HG03159 (cell line): Measurements from ENCODE around the gene JAK2.
A peak's percentile ranks its signal among the peaks of the same experiment; 100 is the strongest.
"Not testable (repeated sequence)": the region's sequence is repeated elsewhere in the genome, so short reads cannot be mapped to it uniquely, and the experiment has no call there.

Experiments used
- ATAC-seq: cut with Tn5 transposase; IDR thresholded peaks from one replicate; pipeline ENCODE4 v1.9.1; 2021; ENCODE audit warnings: mild to moderate bottlenecking, moderate library complexity; ENCODE audit not compliant: unreplicated experiment

JAK2 gene

GRCh38 chr9:4984621-4985385 lies at the start of gene JAK2:
Gene JAK2, plus strand, starts transcription at chr9:4985272. Its CDS starts 36,716 bp downstream, at chr9:5021988.
- peak; percentile 62 for ATAC-seq

GRCh38 chr9:4936277-4936676 lies 48.8 kb upstream of the JAK2 start:
- no peak for ATAC-seq

DNA sequence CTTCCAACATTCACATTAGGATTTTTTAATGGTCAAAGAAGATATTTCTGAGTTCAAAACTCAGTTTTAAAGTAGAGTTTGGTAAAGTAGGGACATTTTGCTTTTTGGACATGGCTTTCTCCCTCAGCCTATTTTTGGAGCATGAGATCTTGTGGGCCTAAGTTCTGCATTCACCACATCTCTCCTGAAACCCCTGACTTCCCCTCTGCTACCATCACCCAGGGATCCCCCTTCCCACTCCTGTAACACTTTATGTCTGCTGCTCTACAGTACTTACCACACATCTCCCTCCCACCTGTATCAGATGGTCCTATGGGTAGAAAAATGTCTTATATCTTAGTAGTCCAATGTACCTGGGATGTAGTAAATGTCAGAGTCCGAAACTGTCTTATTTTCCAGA lies 48.2 kb upstream of the JAK2 start:
- peak; percentile 41 for ATAC-seq

GRCh38 chr9:4937446-4937845 lies 47.6 kb upstream of the JAK2 start:
- no peak for ATAC-seq

DNA sequence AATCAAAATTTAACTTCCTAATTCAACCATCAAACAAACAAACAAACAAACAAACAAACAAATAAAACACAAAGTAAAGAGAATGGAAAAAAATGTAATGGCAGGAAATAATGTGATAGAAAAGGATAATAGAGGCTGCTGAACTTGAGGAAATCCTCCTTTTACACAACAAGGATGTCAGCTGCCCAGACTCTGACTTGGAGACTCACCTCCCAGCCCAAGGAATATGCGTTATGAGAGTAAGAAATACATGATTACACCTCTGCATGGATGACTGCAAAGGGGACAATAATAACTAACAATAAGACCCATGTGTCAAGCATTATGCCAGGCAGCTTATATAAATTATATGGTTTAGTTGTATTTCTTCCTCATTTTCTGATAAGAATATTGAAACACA lies 46.6 kb upstream of the JAK2 start:
- no peak for ATAC-seq

DNA sequence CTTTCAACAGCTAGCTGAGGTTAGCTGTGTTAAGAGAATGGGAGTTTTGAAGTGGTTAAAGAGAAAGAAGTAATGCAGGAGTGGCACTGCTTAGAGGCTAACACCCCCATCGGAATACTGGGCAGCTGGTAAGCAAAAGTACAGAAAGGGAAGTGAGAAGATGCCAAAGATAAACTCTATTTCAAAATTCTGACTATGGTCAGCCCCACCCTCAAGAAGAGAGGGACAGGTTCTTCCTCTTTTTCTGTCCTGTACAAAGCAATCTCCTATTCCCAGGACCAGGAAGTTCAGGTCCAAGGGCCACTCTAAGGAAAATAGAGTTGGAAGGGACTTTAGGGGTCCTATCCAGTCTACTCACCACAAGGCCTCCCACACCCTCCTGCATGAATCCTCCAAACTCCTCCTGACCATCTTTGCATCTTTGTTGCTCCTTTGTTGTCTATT lies 45.9 kb upstream of the JAK2 start:
- ATAC-seq, result peak; percentile 80

GRCh38 chr9:4942042-4942691 lies 42.9 kb upstream of the JAK2 start:
- ATAC-seq, result not testable (repeated sequence)

DNA sequence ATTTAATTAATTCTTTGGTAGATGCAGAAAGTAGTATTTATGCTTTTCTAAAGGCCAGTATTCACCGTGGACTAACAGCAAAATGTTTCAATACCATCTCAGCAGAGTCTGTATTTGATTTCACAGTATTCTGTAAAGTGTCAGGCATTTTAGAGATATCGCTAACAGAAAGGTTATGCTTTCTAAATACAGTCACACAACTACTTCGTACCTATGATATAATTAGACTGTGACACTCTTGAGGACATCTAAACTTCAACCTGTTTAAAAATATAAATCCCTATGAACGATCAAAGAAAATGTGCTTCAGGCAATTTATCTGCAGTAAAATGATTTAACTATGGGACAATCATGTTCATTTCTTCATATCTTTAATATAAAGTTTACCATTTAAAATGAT lies 41.7 kb upstream of the JAK2 start:
- no peak for ATAC-seq

DNA sequence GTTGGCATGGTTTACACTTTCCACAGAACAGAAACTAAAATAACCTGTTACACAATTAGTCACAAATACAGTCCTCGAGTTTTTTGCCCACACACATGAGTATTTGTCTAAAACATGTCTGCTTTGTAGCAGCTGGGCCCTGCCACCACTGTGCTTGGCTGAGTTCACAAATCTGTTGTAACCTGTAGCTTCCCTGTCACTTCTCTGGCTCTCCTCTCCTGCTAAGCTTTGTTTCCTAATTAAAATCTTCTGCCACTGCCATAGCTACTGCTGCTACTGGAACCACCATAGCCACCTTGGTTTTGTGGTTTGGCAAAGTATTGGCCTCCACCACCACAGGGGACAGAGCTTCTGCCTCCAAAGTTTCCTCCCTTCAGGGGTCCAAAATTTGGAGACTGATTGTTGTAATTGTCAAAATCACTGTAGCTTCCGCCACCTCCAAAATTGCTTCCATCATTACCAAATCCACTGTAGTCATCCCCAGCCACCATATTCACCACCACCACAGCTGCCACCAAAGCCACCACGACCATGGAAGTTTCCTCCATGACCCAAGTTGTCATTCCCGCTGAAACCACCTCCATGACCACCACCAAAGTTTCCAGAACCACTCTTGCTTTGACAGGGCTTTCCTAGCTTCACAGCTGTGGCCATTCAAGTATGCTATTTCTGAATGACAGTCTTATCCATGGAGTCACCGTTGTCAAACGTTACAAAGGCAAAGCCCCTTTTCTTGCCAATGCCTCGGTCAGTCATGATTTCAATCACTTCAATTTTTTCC lies 40.5 kb upstream of the JAK2 start:
- ATAC-seq, result not testable (repeated sequence)

GRCh38 chr9:4946937-4947336 lies 38.1 kb upstream of the JAK2 start:
- ATAC-seq, result no peak

GRCh38 chr9:4955836-4956235 lies 29.2 kb upstream of the JAK2 start:
- no peak for ATAC-seq

DNA sequence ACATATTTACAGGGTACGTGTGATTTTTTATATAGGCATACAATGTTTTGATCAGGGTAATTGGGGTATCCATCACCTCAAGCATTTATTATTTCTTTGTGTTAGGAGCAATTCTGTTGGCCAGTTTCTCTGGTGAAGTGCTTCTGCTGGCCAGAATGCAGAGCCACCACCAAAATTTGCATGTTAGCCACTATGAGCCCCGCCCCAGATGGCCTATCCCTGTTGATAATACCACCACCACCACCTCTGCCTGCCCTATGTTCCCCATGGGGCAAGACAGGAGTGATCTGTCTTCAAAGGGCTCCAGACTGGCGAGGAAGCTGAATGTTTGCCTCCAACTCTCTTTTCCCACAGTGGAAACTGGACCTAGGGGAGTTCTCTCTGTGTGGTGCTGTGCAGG lies 26.0 kb upstream of the JAK2 start:
- ATAC-seq, result no peak

- ATAC-seq, result no peak
These were observed 23.0 kb upstream of the JAK2 start for GRCh38 chr9:4962085-4962484.

DNA sequence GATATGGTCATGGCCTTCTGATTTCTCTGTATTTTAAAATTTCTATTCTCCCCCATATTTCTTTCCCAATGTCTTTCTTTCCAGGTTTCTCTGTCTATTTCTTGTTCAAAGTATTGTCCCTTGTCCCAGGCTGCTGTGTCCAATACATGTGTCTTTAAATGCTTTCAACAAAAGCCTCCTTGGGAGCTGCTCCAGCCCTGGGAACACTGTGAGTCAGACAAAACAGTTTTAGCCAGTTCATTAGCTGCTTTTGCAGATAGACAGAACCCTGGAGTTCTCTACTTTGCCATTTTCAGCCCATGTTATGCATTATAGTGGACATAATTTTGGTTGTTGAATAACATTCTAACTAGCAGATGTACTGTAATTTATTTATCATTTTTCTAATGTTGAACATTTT lies 20.5 kb upstream of the JAK2 start:
- no peak for ATAC-seq

GRCh38 chr9:4965174-4965821 lies 19.8 kb upstream of the JAK2 start:
- ATAC-seq, result no peak

DNA sequence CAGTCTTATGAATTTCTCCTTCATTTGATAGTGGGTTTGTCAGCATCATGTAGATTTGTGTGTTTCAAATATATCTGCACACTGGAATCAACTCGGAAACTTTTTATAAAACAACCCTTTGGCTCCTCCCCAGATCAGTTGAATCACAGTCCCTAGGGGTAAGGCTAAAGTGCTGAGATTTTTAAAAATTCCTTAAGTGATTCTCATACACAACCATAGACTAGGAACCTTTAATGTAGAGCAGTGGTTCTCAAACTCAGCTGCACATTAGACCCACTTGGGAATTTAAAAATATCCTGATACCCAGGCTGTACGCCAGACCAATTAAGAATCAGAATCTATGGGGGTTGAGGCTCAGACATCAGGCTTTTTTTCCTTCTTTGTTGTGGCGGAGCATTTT lies 17.5 kb upstream of the JAK2 start:
- no peak for ATAC-seq

DNA sequence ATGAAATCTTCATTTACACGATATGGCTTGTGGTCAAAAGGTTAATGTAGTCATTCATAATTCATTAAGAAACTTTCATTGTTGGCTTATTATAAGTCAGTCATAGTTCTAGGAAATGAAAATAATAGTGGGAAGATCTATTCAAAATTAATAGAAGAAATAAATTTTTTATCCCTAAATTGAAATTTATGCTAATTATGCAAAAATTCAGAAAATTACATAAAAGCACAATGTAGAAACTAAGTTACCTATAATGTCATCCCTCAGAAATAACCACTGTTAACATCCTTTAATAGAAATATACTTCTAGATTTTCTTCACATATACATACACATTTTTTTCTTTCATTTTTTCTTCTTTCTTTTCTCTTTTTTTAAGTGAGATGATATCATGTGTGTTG lies 15.9 kb upstream of the JAK2 start:
- ATAC-seq, result no peak

DNA sequence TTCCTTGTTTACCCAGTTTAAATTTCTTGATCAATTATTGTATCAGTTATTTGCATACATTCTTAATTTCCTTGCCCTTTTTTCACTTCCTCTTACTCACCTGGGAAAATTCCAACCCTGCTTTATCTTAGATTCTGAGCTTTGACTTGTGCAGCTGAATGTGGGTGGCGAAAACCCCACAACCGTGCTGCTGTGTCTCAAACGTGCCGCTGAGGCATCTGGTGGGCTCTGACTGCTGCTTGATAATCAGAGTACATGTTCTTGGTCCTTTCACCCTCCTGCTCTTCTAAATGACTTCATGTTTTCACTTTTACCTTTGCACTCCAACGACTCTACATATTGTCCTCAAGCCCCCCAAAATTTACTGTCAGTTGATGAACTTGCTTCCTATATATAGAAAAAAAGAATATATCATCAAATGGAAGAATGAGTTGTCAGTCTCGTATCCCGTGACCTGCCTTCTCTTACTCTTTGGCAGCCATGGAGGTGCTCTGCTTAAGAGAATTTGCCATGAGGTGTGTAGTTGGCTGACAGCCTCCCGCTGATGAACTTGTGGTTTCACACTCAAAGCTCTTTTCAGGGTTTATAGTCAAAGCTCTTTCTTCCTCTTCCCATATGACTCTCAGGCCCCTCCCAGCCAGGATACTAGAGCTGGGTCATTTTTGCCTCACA lies 14.0 kb upstream of the JAK2 start:
- peak; percentile 87 for ATAC-seq

- no peak for ATAC-seq
These were observed 11.8 kb upstream of the JAK2 start for GRCh38 chr9:4973246-4973645.

GRCh38 chr9:4973902-4974301 lies 11.2 kb upstream of the JAK2 start:
- no peak for ATAC-seq

DNA sequence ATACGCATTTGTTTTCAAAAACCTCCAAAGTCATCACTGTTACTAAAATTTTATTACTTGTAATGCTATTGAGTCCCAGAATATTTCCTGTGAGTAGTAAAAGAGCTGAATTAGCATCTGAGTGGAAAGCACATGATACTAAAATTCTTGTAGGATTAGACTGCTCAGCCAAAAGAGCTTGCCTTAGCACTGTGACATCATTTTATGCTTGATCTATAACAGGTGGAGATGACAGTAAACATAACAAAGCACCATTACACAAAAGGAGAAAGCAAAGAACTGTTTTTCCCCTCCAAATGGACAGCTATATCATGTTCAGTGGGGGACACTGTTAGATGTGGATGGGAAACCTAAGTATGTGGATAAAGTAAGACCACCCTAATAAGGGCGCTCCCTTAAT lies 5.8 kb upstream of the JAK2 start:
- no peak for ATAC-seq
